K562 (cell line): ENCODE results near the gene ASB7. TPM values are rescaled to one million over a fixed set of nuclear protein-coding genes. Genes with fewer than 3 reads are reported as not detected.

Experiments used
- ATAC-seq: fragments of 200-7000 bp; cut with Tn5 transposase; 3 replicates; pipeline ENCODE4 v1.9.1; 2020; ENCODE audit warnings: moderate library complexity
- BruUV-seq: library from RNA; stranded (reverse); fragments of 400-500 nt; replicated peaks from 2 replicates; lab custom pipeline; 2021; lab: Mats Ljungman, UMichigan
- CTCF ChIA-PET: fragments of 300-600 bp; formaldehyde crosslinking; extraction: SDS; loops from one replicate; lab custom pipeline; 2021; ENCODE audit warnings: low intra/inter-chr PET ratio; lab: Yijun Ruan, JAX
- POLR2A ChIA-PET: fragments of 300-600, 350-650 bp; sonication (Branson Sonifier 250); formaldehyde crosslinking; extraction: SDS; loops from one replicate; lab custom pipeline; 2021; ENCODE audit warnings: antibody characterized with exemption, inconsistent platforms; lab: Yijun Ruan, JAX
- DNase-seq, 4 experiments: peaks; one replicate each; pipeline versions ENCODE4 v3.0.0 to v3.0.0-alpha.2; 2011 to 2018; ENCODE audit warnings: low spot score in 3 of 4, mixed read lengths in 3 of 4; ENCODE audit errors: extremely low read depth in 1 of 4
- FAIRE-seq: peaks from 2 replicates; lab custom pipeline; 2011; peaks lifted over from hg19 to GRCh38; lab: Jason Lieb, UNC
- H2AFZ ChIP-seq: 2 replicates; pipeline ENCODE4 v1.6.0; 2011; ENCODE audit warnings: low read depth, low read length, control low read depth, inconsistent platforms
- H3K27ac ChIP-seq: fragments of 200-600 bp; 3 replicates; pipeline ENCODE4 v1.8.0; 2011; ENCODE audit warnings: low read depth, mild to moderate bottlenecking, control low read depth, inconsistent platforms, low read length, moderate library complexity, mixed read lengths; ENCODE audit errors: extremely low read depth
- H3K27me3 ChIP-seq, 2 experiments: fragments of 300-600 bp in 1 of 2; 2 replicates in 1 of 2; 3 replicates in 1 of 2; pipeline versions ENCODE4 v1.6.0 to v1.8.0; 2011; ENCODE audit warnings: inconsistent platforms in 2 of 2, low read length in 2 of 2, mild to moderate bottlenecking in 1 of 2, mixed read lengths in 1 of 2, moderate library complexity in 1 of 2; ENCODE audit not compliant: control insufficient read depth in 2 of 2, insufficient read depth in 2 of 2
- H3K36me3 ChIP-seq: fragments of 300-600 bp; 3 replicates; pipeline ENCODE4 v1.8.0; 2011; ENCODE audit warnings: mild to moderate bottlenecking, low read length, inconsistent platforms; ENCODE audit not compliant: control insufficient read depth, insufficient read depth
- H3K4me1 ChIP-seq, 2 experiments: fragments of 200-600 bp in 1 of 2; replicated peaks in 1 of 2; 2 replicates in 1 of 2; 3 replicates in 1 of 2; pipeline versions ENCODE4 v1.5.1 to v1.8.0; 2011; ENCODE audit warnings: inconsistent platforms in 2 of 2, low read length in 2 of 2, mild to moderate bottlenecking in 1 of 2, mixed read lengths in 1 of 2, moderate library complexity in 1 of 2; ENCODE audit not compliant: control insufficient read depth in 2 of 2, insufficient read depth in 2 of 2
- H3K4me2 ChIP-seq: 2 replicates; pipeline ENCODE4 v1.6.1; 2011; ENCODE audit warnings: low read length, control low read depth, inconsistent platforms, mixed read lengths; ENCODE audit not compliant: insufficient read depth
- H3K4me3 ChIP-seq: fragments of 200-600 bp; sonication (generic), shearing (Covaris generic); 2 replicates; pipeline ENCODE4 v1.5.1; 2016; ENCODE audit warnings: control low read depth, inconsistent platforms
- H3K79me2 ChIP-seq: fragments of 200-600 bp; 3 replicates; pipeline ENCODE4 v1.8.0; 2011; ENCODE audit warnings: low read length, inconsistent platforms; ENCODE audit not compliant: control insufficient read depth, insufficient read depth
- H3K9ac ChIP-seq, 2 experiments: 2 replicates each; pipeline versions ENCODE4 v1.6.0 to v1.6.1; 2011; ENCODE audit warnings: low read depth in 2 of 2, low read length in 2 of 2, control low read depth in 1 of 2, inconsistent platforms in 1 of 2, mild to moderate bottlenecking in 1 of 2, mixed read lengths in 1 of 2; ENCODE audit not compliant: insufficient read depth in 1 of 2
- H3K9me1 ChIP-seq: one replicate; pipeline ENCODE4 v1.6.0; 2011; ENCODE audit warnings: inconsistent platforms, mild to moderate bottlenecking, low read length, moderate library complexity; ENCODE audit not compliant: control insufficient read depth, insufficient read depth
- H3K9me3 ChIP-seq: replicated peaks from 2 replicates; pipeline ENCODE4 v1.5.1; 2011; ENCODE audit warnings: low read depth, low read length, inconsistent platforms; ENCODE audit not compliant: control insufficient read depth, insufficient read depth
- H4K20me1 ChIP-seq: replicated peaks from 2 replicates; pipeline ENCODE4 v1.6.1; 2011; ENCODE audit warnings: low read length, inconsistent platforms, mixed read lengths; ENCODE audit not compliant: control insufficient read depth, insufficient read depth
- AFF1 ChIP-seq, 2 experiments: fragments of 450-650 bp; IDR thresholded peaks; 2 replicates each; pipeline ENCODE4 v1.6.1; 2018; ENCODE audit warnings: mild to moderate bottlenecking in 2 of 2, low read depth in 1 of 2; ENCODE audit not compliant: partially characterized antibody in 2 of 2
- CBX5 ChIP-seq: IDR thresholded peaks from 2 replicates; pipeline ENCODE4 v1.6.1; 2014; ENCODE audit warnings: low read depth, borderline replicate concordance
- EWSR1 ChIP-seq: fragments of 450-650 bp; IDR thresholded peaks from 2 replicates; pipeline ENCODE4 v1.6.1; 2018; ENCODE audit warnings: borderline replicate concordance, mild to moderate bottlenecking, low read depth, moderate library complexity; ENCODE audit not compliant: partially characterized antibody
- EZH2 ChIP-seq: IDR thresholded peaks from 2 replicates; pipeline ENCODE4 v1.6.1; 2012; ENCODE audit warnings: low read depth, mild to moderate bottlenecking, inconsistent platforms, low read length, borderline replicate concordance
- SAFB ChIP-seq: fragments of 200-400 bp; formaldehyde crosslinking; IDR thresholded peaks from 2 replicates; pipeline ENCODE4 v1.6.1; 2017; ENCODE audit warnings: low read depth, low read length, borderline replicate concordance
- SMARCA5 ChIP-seq: fragments of 450-650 bp; IDR thresholded peaks from 2 replicates; pipeline ENCODE4 v1.6.1; 2016
- SMC3 ChIP-seq: conservative IDR thresholded peaks from 2 replicates; pipeline ENCODE4 v1.6.1; 2011; ENCODE audit warnings: low read depth, low read length, improper control_type of control experiment; ENCODE audit not compliant: insufficient read depth
- SREBF1 ChIP-seq: fragments of 150-350 bp; IDR thresholded peaks from 2 replicates; pipeline ENCODE4 v1.6.1; 2014; ENCODE audit warnings: antibody characterized with exemption, low read depth, low read length, borderline replicate concordance
- SRSF9 ChIP-seq: fragments of 200-400 bp; formaldehyde crosslinking; IDR thresholded peaks from 2 replicates; pipeline ENCODE4 v1.6.1; 2017; ENCODE audit warnings: low read depth, low read length, borderline replicate concordance
- XRCC4 ChIP-seq: IDR thresholded peaks from one replicate; pipeline ENCODE4 v1.6.1; 2011; ENCODE audit not compliant: insufficient read depth, insufficient read length; ENCODE audit errors: extremely low read depth
- ZBTB7A ChIP-seq: IDR thresholded peaks from 2 replicates; pipeline ENCODE4 v1.6.1; 2011; ENCODE audit warnings: low read depth, mild to moderate bottlenecking, low read length, moderate library complexity, borderline replicate concordance; ENCODE audit not compliant: control insufficient read depth
- ZEB2 ChIP-seq: fragments of 450-650 bp; IDR thresholded peaks from 2 replicates; pipeline ENCODE4 v1.6.1; 2016
- ZNF212 ChIP-seq: fragments of 450-650 bp; formaldehyde crosslinking; IDR thresholded peaks from 2 replicates; pipeline ENCODE4 v1.4.0; 2020; ENCODE audit warnings: mild to moderate bottlenecking
- WGBS: fragments of 100-300 bp; shearing (Covaris generic); methylation state at CpG from one replicate; pipeline ENCODE4 v1.1.6; 2016; ENCODE audit warnings: low coverage, mixed read lengths; ENCODE audit not compliant: insufficient coverage; ENCODE audit errors: missing lambda C conversion rate; 5-methylcytosine and 5-hydroxymethylcytosine counted together
- in situ Hi-C: fragments of 300-500 bp; cut with MboI; formaldehyde crosslinking; loops from 4 replicates; pipeline ENCODE4 v1.15.0; 2018; ENCODE audit warnings: inconsistent platforms, mixed read lengths
- intact Hi-C: fragments of 100-400 bp; cut with micrococcal nuclease; formaldehyde crosslinking; loops from 2 replicates; pipeline ENCODE4 v1.14.2; 2022
- polyA plus RNA-seq, 8 experiments: library from polyadenylated mRNA; depleted of rRNA in 4 of 8; stranded (reverse) in 5 of 8; unstranded in 3 of 8; fragments of >200 nt; fragmentation: Nextera tagmentation in 2 of 8; fragmentation: Illumina TruSeq in 1 of 8; extraction: Ambion mirVana in 2 of 8; extraction: Trizol in 1 of 8; gene quantifications; 2 replicates each; pipeline versions ENCODE4 v1.2.1 to v1.2.3, GENCODE V29; 2011 to 2014; ENCODE audit warnings: inconsistent platforms in 1 of 8, missing spikeins in 1 of 8
- total RNA-seq, 7 experiments: library from RNA; depleted of rRNA in 6 of 7; stranded (reverse); fragments of >200 nt in 6 of 7; fragmentation: Illumina TruSeq in 2 of 7; extraction: Trizol in 2 of 7; gene quantifications; 2 replicates each; pipeline versions ENCODE4 v1.2.1 to v1.2.3, GENCODE V29; 2011 to 2021; ENCODE audit warnings: low replicate concordance in 1 of 7

Gene ASB7
- total and polyA plus RNA-seq, 9 of the 15 experiments (the other 6 are each of a cell fraction or from before 2014, with no cell fraction given) = 1.8 to 10.1 (median 6.8) TPM

GRCh38 chr15:100668348-100668745 is 66.0 kb downstream of the ASB7 start:
- Histone ChIP-seq H3K9me3 (no peaks in the 10 kb centered on the region), H3K4me1 (no peaks in the 10 kb centered on the region), H2AFZ (no peak overlapping the region), H3K27me3 (peaks cover 37 to 56% of the 10 kb centered on the region in 2 experiments; a peak in 4 of 5 replicates), H3K36me3 (no peaks in the 10 kb centered on the region), H3K4me2 (no peak overlapping the region), H3K9ac (no peak overlapping the region), H3K4me3 (no peak overlapping the region), H3K79me2 (no peaks in the 10 kb centered on the region), H3K9me1 (no peaks in the 10 kb centered on the region), H4K20me1 (no peaks in the 10 kb centered on the region), H3K27ac (no peak overlapping the region)
- WGBS = 0% methylated on average over 7 of the region's 7 CpGs
- no peak for ATAC-seq
- no peak for TF ChIP-seq ZBTB7A
- TF ChIP-seq SMC3 = no peak
- no peak for TF ChIP-seq CBX5
- TF ChIP-seq ZEB2 = no peak
- no peak for TF ChIP-seq AFF1 (IDR thresholded peaks at IDR 0.05; ENCODE audit: low read depth in 1 of 2, partially characterized antibody in 2 of 2)
- TF ChIP-seq SAFB = no peak
- TF ChIP-seq SREBF1 = no peak
- TF ChIP-seq SRSF9 = no peak
- no peak for TF ChIP-seq ZNF212
- TF ChIP-seq EZH2 = no peak
- TF ChIP-seq XRCC4 = no peak
- no peak for TF ChIP-seq SMARCA5
- no peak for TF ChIP-seq EWSR1
- in situ Hi-C loops = no loop called here
- ChIA-PET CTCF (no interaction called here), POLR2A (no interaction called here)
- FAIRE-seq = no peak
- no peak for DNase-seq
- intact Hi-C loops = no loop called here
- no TSS peak for BruUV-seq
